Heart left ventricle (tissue), 13 donors: ENCODE data around the gene PCBP4.

Source experiments
- CTCF ChIP-seq, 12 donors: fragments of 200-600 bp; sonication (generic) in 4 of 12; IDR thresholded peaks; one replicate each; pipeline versions ENCODE4 v1.5.0 to v1.8.0; 2018 to 2022; ENCODE audit warnings: antibody characterized with exemption in 12 of 12, mild to moderate bottlenecking in 5 of 12
- POLR2A ChIP-seq, 2 donors: fragments of 450-650 bp; IDR thresholded peaks; one replicate each; pipeline ENCODE4 v1.6.1; 2017; ENCODE audit warnings: antibody characterized with exemption in 2 of 2, mild to moderate bottlenecking in 2 of 2, moderate library complexity in 2 of 2
- donor health status: ischemic (EF 13 %, LVEDD 7.1; RV severe dilation, severe dysfunction).
- donor health status: DM: no; HTN: yes; CAD: no.
- donor health status: DM: no; HTN: no; CAD: no.
- donor health status: ischemic (EF 25% LVEDD 6.9; RV normal size, moderate dysfunction).
- donor health status: ischemic (EF 25% LVEDD 5.7; RV mildly dilated, moderate dysfunction).
- donor health status: ischemic (EF 35%, LVEDD 5.7; RV mildly dilated, moderate dysfunction).
- donor health status: nonischemic (EF 11% LVEDD 7.7; RV severe dilation, severe dysfunction).
- donor health status: DM: yes; HTN: yes; CAD: no.
- donor health status: PGD.
- donor health status: ischemic (EF 29% LVEDD 5.4; RV normal size, mild dysfunction).
- donor health status: nonischemic (EF 23%, LVEDD 6.1; RV moderate dilation, normal function).

- TF ChIP-seq CTCF (IDR thresholded peaks at IDR 0.05) (no peak), POLR2A (IDR thresholded peaks at IDR 0.05) (peak in 1 of 2 donors; percentile 49)
Measured at GRCh38 chr3:51966922-51967383, 301 bp downstream of the PCBP4 start.
